Liver (tissue), 3 donors: ENCODE data around the gene LBP.
"Not testable (repeated sequence)": the region's sequence is repeated elsewhere in the genome, so short reads cannot be mapped to it uniquely, and the experiment has no call there.

Experiments
- ATF3 ChIP-seq: IDR thresholded peaks from 2 replicates; pipeline ENCODE4 v1.6.1; 2016; ENCODE audit warnings: antibody characterized with exemption
- EGR1 ChIP-seq, 2 donors: IDR thresholded peaks; 2 replicates each; pipeline ENCODE4 v1.6.1; 2016 to 2018; ENCODE audit warnings: antibody characterized with exemption in 2 of 2, low read depth in 2 of 2
- GABPA ChIP-seq, 2 donors: IDR thresholded peaks in 1 of 2; conservative IDR thresholded peaks in 1 of 2; 2 replicates each; pipeline ENCODE4 v1.6.1; 2016; ENCODE audit warnings: antibody characterized with exemption in 2 of 2, mild to moderate bottlenecking in 1 of 2, moderate library complexity in 1 of 2
- HNF4A ChIP-seq, 2 donors: conservative IDR thresholded peaks; 2 replicates each; pipeline ENCODE4 v1.6.1; 2016; ENCODE audit warnings: antibody characterized with exemption in 2 of 2, mild to moderate bottlenecking in 2 of 2
- HNF4G ChIP-seq: IDR thresholded peaks from 2 replicates; pipeline ENCODE4 v1.6.1; 2016; ENCODE audit warnings: antibody characterized with exemption
- RAD21 ChIP-seq, 2 donors: IDR thresholded peaks; 2 replicates each; pipeline ENCODE4 v1.6.1; 2016; ENCODE audit warnings: antibody characterized with exemption in 2 of 2, mild to moderate bottlenecking in 2 of 2
- REST ChIP-seq: IDR thresholded peaks from 2 replicates; pipeline ENCODE4 v1.6.1; 2016; ENCODE audit warnings: antibody characterized with exemption, mild to moderate bottlenecking
- RXRA ChIP-seq, 2 donors: IDR thresholded peaks; 2 replicates each; pipeline ENCODE4 v1.6.1; 2017 to 2018; ENCODE audit warnings: antibody characterized with exemption in 2 of 2, mild to moderate bottlenecking in 1 of 2
- SP1 ChIP-seq: IDR thresholded peaks from 2 replicates; pipeline ENCODE4 v1.6.1; 2018; ENCODE audit warnings: antibody characterized with exemption, mild to moderate bottlenecking
- TAF1 ChIP-seq: conservative IDR thresholded peaks from 2 replicates; pipeline ENCODE4 v1.6.1; 2016; ENCODE audit warnings: antibody characterized with exemption, mild to moderate bottlenecking
- YY1 ChIP-seq: IDR thresholded peaks from 2 replicates; pipeline ENCODE4 v1.6.1; 2016; ENCODE audit warnings: antibody characterized with exemption, mild to moderate bottlenecking
- TF ChIP-seq, protein P1 (sequence below): fragments of 150-350 bp; IDR thresholded peaks from 2 replicates; pipeline ENCODE4 v1.5.1; 2017; ENCODE audit warnings: improper control_type of control experiment, low read depth, low read length; ENCODE audit not compliant: missing input control
- TF ChIP-seq, protein P2 (sequence below): IDR thresholded peaks from 2 replicates; pipeline ENCODE4 v1.6.1; 2016; ENCODE audit warnings: antibody characterized with exemption
- TF ChIP-seq, protein P3 (sequence below): IDR thresholded peaks from 2 replicates; pipeline ENCODE4 v1.6.1; 2016; ENCODE audit warnings: antibody characterized with exemption
- donor health status: healthy.
- donor health status: healthy.

- TF ChIP-seq REST; HNF4A (conservative IDR thresholded peaks at IDR 0.05); YY1; RAD21 (IDR thresholded peaks at IDR 0.05); EGR1 (IDR thresholded peaks at IDR 0.05; ENCODE audit: low read depth in 2 of 2); SP1; TAF1; GABPA (IDR thresholded peaks at IDR 0.05 in 1 of 2, conservative IDR thresholded peaks at IDR 0.05 in 1 of 2); RXRA (IDR thresholded peaks at IDR 0.05); ATF3; HNF4G: not testable (repeated sequence)
- TF ChIP-seq, protein P1, sequence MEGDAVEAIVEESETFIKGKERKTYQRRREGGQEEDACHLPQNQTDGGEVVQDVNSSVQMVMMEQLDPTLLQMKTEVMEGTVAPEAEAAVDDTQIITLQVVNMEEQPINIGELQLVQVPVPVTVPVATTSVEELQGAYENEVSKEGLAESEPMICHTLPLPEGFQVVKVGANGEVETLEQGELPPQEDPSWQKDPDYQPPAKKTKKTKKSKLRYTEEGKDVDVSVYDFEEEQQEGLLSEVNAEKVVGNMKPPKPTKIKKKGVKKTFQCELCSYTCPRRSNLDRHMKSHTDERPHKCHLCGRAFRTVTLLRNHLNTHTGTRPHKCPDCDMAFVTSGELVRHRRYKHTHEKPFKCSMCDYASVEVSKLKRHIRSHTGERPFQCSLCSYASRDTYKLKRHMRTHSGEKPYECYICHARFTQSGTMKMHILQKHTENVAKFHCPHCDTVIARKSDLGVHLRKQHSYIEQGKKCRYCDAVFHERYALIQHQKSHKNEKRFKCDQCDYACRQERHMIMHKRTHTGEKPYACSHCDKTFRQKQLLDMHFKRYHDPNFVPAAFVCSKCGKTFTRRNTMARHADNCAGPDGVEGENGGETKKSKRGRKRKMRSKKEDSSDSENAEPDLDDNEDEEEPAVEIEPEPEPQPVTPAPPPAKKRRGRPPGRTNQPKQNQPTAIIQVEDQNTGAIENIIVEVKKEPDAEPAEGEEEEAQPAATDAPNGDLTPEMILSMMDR = not testable (repeated sequence)
- TF ChIP-seq, protein P2, sequence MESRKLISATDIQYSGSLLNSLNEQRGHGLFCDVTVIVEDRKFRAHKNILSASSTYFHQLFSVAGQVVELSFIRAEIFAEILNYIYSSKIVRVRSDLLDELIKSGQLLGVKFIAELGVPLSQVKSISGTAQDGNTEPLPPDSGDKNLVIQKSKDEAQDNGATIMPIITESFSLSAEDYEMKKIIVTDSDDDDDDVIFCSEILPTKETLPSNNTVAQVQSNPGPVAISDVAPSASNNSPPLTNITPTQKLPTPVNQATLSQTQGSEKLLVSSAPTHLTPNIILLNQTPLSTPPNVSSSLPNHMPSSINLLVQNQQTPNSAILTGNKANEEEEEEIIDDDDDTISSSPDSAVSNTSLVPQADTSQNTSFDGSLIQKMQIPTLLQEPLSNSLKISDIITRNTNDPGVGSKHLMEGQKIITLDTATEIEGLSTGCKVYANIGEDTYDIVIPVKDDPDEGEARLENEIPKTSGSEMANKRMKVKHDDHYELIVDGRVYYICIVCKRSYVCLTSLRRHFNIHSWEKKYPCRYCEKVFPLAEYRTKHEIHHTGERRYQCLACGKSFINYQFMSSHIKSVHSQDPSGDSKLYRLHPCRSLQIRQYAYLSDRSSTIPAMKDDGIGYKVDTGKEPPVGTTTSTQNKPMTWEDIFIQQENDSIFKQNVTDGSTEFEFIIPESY = not testable (repeated sequence)
- TF ChIP-seq, protein P3, sequence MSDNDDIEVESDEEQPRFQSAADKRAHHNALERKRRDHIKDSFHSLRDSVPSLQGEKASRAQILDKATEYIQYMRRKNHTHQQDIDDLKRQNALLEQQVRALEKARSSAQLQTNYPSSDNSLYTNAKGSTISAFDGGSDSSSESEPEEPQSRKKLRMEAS = not testable (repeated sequence)
Measured at GRCh38 chr20:38377838-38378237, 31.6 kb downstream of the LBP start.
